Mesenchymal stem cell (in vitro differentiated cells and primary cell): ENCODE measurements around the gene INPP5F.
A peak's percentile ranks its signal among the peaks of the same experiment; 100 is the strongest.
"Not testable (repeated sequence)": the region's sequence is repeated elsewhere in the genome, so short reads cannot be mapped to it uniquely, and the experiment has no call there.

Experiments used
- DNase-seq: peaks from one replicate; pipeline ENCODE4 v3.0.0-alpha.2; 2013
- H2AFZ ChIP-seq: one replicate; pipeline ENCODE4 v1.6.1; 2013; ENCODE audit warnings: low read depth, mild to moderate bottlenecking, control low read depth, inconsistent platforms, low read length, moderate library complexity
- H2AK5ac ChIP-seq: 2 replicates; pipeline ENCODE4 v1.6.1; 2013; ENCODE audit warnings: low read length, moderate library complexity, mild to moderate bottlenecking, inconsistent platforms; ENCODE audit not compliant: severe bottlenecking
- H2BK120ac ChIP-seq: one replicate; pipeline ENCODE4 v1.6.1; 2013; ENCODE audit warnings: low read depth, mild to moderate bottlenecking, inconsistent platforms, low read length, moderate library complexity
- H2BK12ac ChIP-seq, 2 experiments: one replicate each; pipeline ENCODE4 v1.6.1; 2013; ENCODE audit warnings: inconsistent platforms in 2 of 2, low read length in 2 of 2, mild to moderate bottlenecking in 2 of 2, moderate library complexity in 2 of 2, control low read depth in 1 of 2
- H2BK15ac ChIP-seq: one replicate; pipeline ENCODE4 v1.6.1; 2013; ENCODE audit warnings: mild to moderate bottlenecking, low read depth, inconsistent platforms; ENCODE audit not compliant: poor library complexity, severe bottlenecking
- H2BK5ac ChIP-seq: 2 replicates; pipeline ENCODE4 v1.6.1; 2013; ENCODE audit warnings: low read depth, mild to moderate bottlenecking, low read length, control low read depth, inconsistent platforms; ENCODE audit not compliant: poor library complexity, severe bottlenecking
- H3K14ac ChIP-seq, 2 experiments: one replicate each; pipeline ENCODE4 v1.6.1; 2013; ENCODE audit warnings: inconsistent platforms in 2 of 2, low read length in 2 of 2, control low read depth in 1 of 2, mild to moderate bottlenecking in 1 of 2, moderate library complexity in 1 of 2
- H3K18ac ChIP-seq, 2 experiments: one replicate each; pipeline ENCODE4 v1.6.1; 2013; ENCODE audit warnings: inconsistent platforms in 2 of 2, low read length in 2 of 2, control low read depth in 1 of 2, low read depth in 1 of 2, mild to moderate bottlenecking in 1 of 2
- H3K23ac ChIP-seq, 2 experiments: one replicate each; pipeline ENCODE4 v1.6.1; 2013; ENCODE audit warnings: inconsistent platforms in 2 of 2, low read length in 2 of 2, mild to moderate bottlenecking in 2 of 2, moderate library complexity in 2 of 2, control low read depth in 1 of 2
- H3K27ac ChIP-seq: 2 replicates; pipeline ENCODE4 v1.5.1; 2013; ENCODE audit warnings: mild to moderate bottlenecking, moderate library complexity, low read length, control low read depth, inconsistent platforms; ENCODE audit not compliant: poor library complexity, severe bottlenecking
- H3K27me3 ChIP-seq, 2 experiments: 2 replicates each; pipeline versions ENCODE4 v1.6.1 to v1.7.0; 2013; ENCODE audit warnings: low read length in 2 of 2, mild to moderate bottlenecking in 2 of 2, moderate library complexity in 2 of 2, control low read depth in 1 of 2, inconsistent platforms in 1 of 2; ENCODE audit not compliant: control insufficient read depth in 1 of 2, insufficient read depth in 1 of 2
- H3K36me3 ChIP-seq, 2 experiments: 2 replicates each; pipeline versions ENCODE4 v1.6.1 to v1.7.0; 2013; ENCODE audit warnings: low read length in 2 of 2, control low read depth in 1 of 2, inconsistent platforms in 1 of 2, low read depth in 1 of 2, mild to moderate bottlenecking in 1 of 2; ENCODE audit not compliant: insufficient read depth in 2 of 2, control insufficient read depth in 1 of 2
- H3K4ac ChIP-seq, 2 experiments: one replicate each; pipeline ENCODE4 v1.6.1; 2013; ENCODE audit warnings: inconsistent platforms in 2 of 2, low read length in 2 of 2, mild to moderate bottlenecking in 2 of 2, moderate library complexity in 2 of 2, control low read depth in 1 of 2, low read depth in 1 of 2
- H3K4me1 ChIP-seq: 2 replicates; pipeline ENCODE4 v1.6.1; 2013; ENCODE audit warnings: low read depth, low read length, control low read depth; ENCODE audit not compliant: control insufficient read depth, insufficient read depth
- H3K4me2 ChIP-seq: 2 replicates; pipeline ENCODE4 v1.6.1; 2013; ENCODE audit warnings: low read length, mild to moderate bottlenecking, inconsistent platforms; ENCODE audit not compliant: poor library complexity, severe bottlenecking
- H3K4me3 ChIP-seq, 2 experiments: 2 replicates each; pipeline versions ENCODE4 v1.5.1 to v1.7.0; 2013; ENCODE audit warnings: low read length in 2 of 2, mild to moderate bottlenecking in 2 of 2, control low read depth in 1 of 2, low read depth in 1 of 2; ENCODE audit not compliant: insufficient read depth in 1 of 2
- H3K79me1 ChIP-seq: replicated peaks from 2 replicates; pipeline ENCODE4 v1.6.1; 2013; ENCODE audit warnings: mild to moderate bottlenecking, control low read depth, low read length, inconsistent platforms; ENCODE audit not compliant: poor library complexity, severe bottlenecking
- H3K9ac ChIP-seq: 2 replicates; pipeline ENCODE4 v1.7.0; 2013; ENCODE audit warnings: mild to moderate bottlenecking, low read length, moderate library complexity
- H3K9me3 ChIP-seq: 2 replicates; pipeline ENCODE4 v1.7.0; 2013; ENCODE audit warnings: mild to moderate bottlenecking, low read length; ENCODE audit not compliant: control insufficient read depth
- H4K8ac ChIP-seq: one replicate; pipeline ENCODE4 v1.6.1; 2013; ENCODE audit warnings: inconsistent platforms, mild to moderate bottlenecking, low read length, moderate library complexity
- H4K91ac ChIP-seq: one replicate; pipeline ENCODE4 v1.6.1; 2013; ENCODE audit warnings: mild to moderate bottlenecking, low read length, inconsistent platforms
- WGBS: methylation state at CpG from one replicate; pipeline ENCODE4 v1.1.7; 2013; ENCODE audit warnings: mixed read lengths; 5-methylcytosine and 5-hydroxymethylcytosine counted together

The INPP5F gene

DNA sequence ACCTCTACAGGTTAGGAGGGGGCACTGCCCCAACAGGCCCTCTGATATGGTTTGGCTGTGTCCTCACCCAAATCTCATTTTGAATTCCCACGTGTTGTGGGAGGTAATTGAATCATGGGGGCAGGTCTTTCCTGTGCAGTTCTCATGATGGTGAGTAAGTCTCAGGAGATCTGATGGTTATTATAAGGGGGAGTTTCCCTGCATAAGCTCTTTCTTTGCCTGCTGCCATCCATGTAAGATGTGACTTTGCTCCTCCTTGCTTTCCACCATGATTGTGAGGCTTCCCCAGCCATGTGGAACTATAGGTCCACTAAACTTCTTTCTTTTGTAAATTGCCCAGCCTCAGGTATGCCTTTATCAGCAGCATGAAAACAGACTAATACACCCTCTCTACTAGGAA is 14.9 kb upstream of the INPP5F start:
- 68% methylated on average over 1 of the region's 1 CpG for WGBS
- not testable (repeated sequence) for H2BK5ac ChIP-seq, H3K14ac ChIP-seq, H2AFZ ChIP-seq, H3K4me1 ChIP-seq, H2BK12ac ChIP-seq, H4K91ac ChIP-seq, DNase-seq, H3K9me3 ChIP-seq, H2BK15ac ChIP-seq, H3K79me1 ChIP-seq, H4K8ac ChIP-seq, H3K27me3 ChIP-seq, H3K36me3 ChIP-seq, H3K4me2 ChIP-seq, H3K4me3 ChIP-seq, H3K4ac ChIP-seq, H3K9ac ChIP-seq, H2AK5ac ChIP-seq, H3K18ac ChIP-seq, H3K23ac ChIP-seq, H3K27ac ChIP-seq, H2BK120ac ChIP-seq

DNA sequence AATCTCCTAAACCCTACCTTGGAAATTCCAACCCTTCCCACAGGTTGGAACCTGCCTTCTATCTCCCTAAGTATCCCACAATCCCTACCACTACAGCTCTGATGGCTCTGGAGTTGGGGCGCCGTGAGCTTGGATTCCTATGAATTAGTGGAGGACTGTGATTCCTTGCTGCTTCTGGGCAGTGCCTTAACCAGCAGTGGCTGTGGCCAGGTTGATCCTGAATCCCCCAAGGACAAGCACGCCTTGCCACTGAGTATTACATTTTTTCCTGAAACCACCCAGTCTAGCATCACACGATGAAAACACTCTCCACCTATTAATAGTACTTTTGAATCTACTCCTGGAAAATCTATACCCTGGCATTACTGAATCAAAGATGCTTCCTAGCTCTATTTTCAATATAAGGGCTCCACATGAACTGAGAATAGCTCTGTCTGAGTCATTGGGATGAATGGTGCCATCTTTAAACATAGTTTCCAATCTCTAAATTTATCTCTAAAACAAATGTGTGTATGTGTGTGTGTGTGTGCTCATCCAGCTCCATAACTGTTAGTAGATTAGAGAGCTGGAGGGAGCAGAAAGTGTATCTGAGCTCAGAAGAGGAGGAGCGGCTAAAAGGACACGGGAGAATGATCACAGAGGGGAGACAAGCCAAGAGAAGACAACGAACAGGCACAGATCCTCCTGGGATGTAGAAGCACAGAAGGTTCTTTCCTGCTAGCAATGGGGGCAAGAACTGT is 11.9 kb upstream of the INPP5F start:
- Histone ChIP-seq H2BK15ac (no peak overlapping the region), H3K4me3 (no peak overlapping the region), H3K14ac (no peak overlapping the region), H3K18ac (no peak overlapping the region), H3K9ac (no peak overlapping the region), H2BK5ac (no peak overlapping the region), H2AK5ac (no peak overlapping the region), H2BK120ac (no peak overlapping the region), H2AFZ (no peak overlapping the region), H4K8ac (no peak overlapping the region), H3K27ac (no peak overlapping the region), H3K23ac (no peak overlapping the region), H3K4me2 (no peak overlapping the region), H2BK12ac (no peak overlapping the region), H4K91ac (no peak overlapping the region), H3K79me1 (no peaks in the 10 kb centered on the region), H3K27me3 (no peaks in the 10 kb centered on the region), H3K4ac (no peak overlapping the region), H3K9me3 (peaks cover 5% of the 10 kb centered on the region), H3K36me3 (no peaks in the 10 kb centered on the region), H3K4me1 (no peaks in the 10 kb centered on the region)
- 65% methylated on average over 7 of the region's 7 CpGs for WGBS
- DNase-seq: no peak

DNA sequence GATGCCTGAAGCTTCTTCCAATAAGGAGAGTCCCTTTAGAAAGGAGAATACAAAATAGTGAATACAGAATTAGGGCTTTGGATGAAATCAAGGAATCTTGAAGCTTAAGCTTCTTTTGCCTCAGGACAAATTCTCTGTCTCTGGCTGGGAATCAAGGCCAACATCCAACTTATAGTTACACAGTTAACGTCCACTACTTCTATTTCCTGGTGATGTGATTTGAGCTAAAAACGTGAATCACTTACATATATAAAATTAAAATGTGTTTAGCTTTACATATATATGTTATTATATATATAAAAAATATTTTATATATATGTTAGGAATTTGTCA is 11.4 kb upstream of the INPP5F start:
- H3K4me3 ChIP-seq: no peak overlapping the region

DNA sequence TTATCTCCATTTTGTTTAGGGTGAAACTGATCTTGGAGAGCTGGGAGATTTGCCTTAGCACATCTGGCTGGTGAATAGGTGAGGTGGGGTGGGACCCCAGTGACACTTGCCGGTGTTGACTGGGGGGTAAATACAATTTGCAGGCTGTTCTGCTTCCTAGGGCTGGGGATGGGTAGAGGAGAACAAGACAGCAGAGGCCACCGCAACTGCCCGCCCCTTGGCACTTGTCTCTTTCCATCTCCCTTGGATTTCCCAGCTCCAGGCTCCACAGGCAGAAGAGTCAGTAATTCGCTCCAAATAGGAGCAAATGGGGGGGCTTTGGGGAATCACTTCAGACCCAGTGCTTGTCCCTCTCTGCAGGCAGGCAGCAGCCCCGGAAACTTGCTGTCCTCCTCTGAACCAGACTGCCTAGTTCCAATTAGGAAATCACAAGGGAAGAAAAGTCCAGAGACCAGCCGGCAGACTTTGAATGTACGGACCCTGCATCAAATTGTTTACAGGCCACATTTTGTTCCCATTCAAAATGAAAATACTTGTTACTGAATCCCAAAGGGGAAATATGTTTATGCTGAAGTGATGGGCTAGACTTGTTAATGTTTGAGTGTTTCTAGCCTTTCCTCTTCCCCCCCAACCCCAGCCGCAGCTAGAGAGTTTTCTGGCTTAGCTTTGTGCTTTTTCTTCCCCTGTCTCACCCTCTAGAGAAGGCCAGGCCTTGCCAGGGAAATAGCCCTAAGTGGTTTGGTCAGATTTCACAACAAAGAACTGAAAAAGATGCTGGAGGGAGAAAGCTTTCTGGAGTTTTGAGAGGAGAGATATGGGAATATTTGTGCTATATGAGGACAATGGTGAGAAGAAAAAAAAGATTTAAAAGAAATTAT is 10.0 kb upstream of the INPP5F start:
- Histone ChIP-seq H4K91ac (no peak overlapping the region), H3K4me3 (no peak overlapping the region), H3K4ac (no peak overlapping the region), H3K14ac (no peak overlapping the region), H2BK15ac (no peak overlapping the region), H3K27me3 (no peaks in the 10 kb centered on the region), H3K27ac (no peak overlapping the region), H3K36me3 (no peaks in the 10 kb centered on the region), H3K23ac (no peak overlapping the region), H3K79me1 (no peaks in the 10 kb centered on the region), H2BK5ac (no peak overlapping the region), H2BK120ac (no peak overlapping the region), H3K9me3 (peaks cover 5% of the 10 kb centered on the region), H3K18ac (peak overlapping the region in 1 of 2 experiments; percentile 62), H3K4me1 (no peaks in the 10 kb centered on the region), H2AK5ac (no peak overlapping the region), H3K4me2 (no peak overlapping the region), H3K9ac (peak overlapping the region; percentile 26), H2AFZ (no peak overlapping the region), H2BK12ac (no peak overlapping the region), H4K8ac (no peak overlapping the region)
- DNase-seq: peak; percentile 33
- WGBS: 77% methylated on average over 3 of the region's 8 CpGs

More for the DNA sequence above, 11.4 kb upstream of the INPP5F start:
- H2BK12ac ChIP-seq: no peak overlapping the region
- H4K8ac ChIP-seq: no peak overlapping the region
- H3K9me3 ChIP-seq: peaks cover 5% of the 10 kb centered on the region
- no peaks in the 10 kb centered on the region for H3K27me3 ChIP-seq
- no peak overlapping the region for H3K9ac ChIP-seq
- H3K18ac ChIP-seq: no peak overlapping the region
- H2BK120ac ChIP-seq: no peak overlapping the region
- no CpG with 5 or more reads among the region's 2 CpGs for WGBS
- no peak for DNase-seq
- H2BK15ac ChIP-seq: no peak overlapping the region
- no peak overlapping the region for H2BK5ac ChIP-seq
- no peak overlapping the region for H2AK5ac ChIP-seq
- H3K4ac ChIP-seq: no peak overlapping the region
- H3K4me1 ChIP-seq: no peaks in the 10 kb centered on the region
- no peaks in the 10 kb centered on the region for H3K36me3 ChIP-seq
- no peak overlapping the region for H3K14ac ChIP-seq
- no peak overlapping the region for H3K27ac ChIP-seq
- H3K79me1 ChIP-seq: no peaks in the 10 kb centered on the region
- no peak overlapping the region for H4K91ac ChIP-seq
- no peak overlapping the region for H3K23ac ChIP-seq
- H3K4me2 ChIP-seq: no peak overlapping the region
- H2AFZ ChIP-seq: no peak overlapping the region
